GM23338 (cell line): Measurements from ENCODE around the gene MEF2A.

Experiments used
- CREB1 ChIP-seq: fragments of 250-450 bp; sonication (Bioruptor Pico); IDR thresholded peaks from 2 replicates; pipeline ENCODE4 v1.5.0; 2020; ENCODE audit warnings: low read depth, mild to moderate bottlenecking, moderate library complexity
- CTCF ChIP-seq, 2 experiments: fragments of 200-600 bp in 1 of 2; sonication (generic) in 1 of 2; conservative IDR thresholded peaks; 2 replicates each; pipeline versions ENCODE4 v1.5.1 to v1.6.1; 2016 to 2017; ENCODE audit warnings: antibody characterized with exemption in 2 of 2, low read depth in 2 of 2, mild to moderate bottlenecking in 2 of 2, moderate library complexity in 1 of 2
- EZH2 ChIP-seq: fragments of 200-600 bp; sonication (generic); IDR thresholded peaks from one replicate; pipeline ENCODE4 v1.8.0; 2017; ENCODE audit warnings: antibody characterized with exemption, mild to moderate bottlenecking, low read depth; ENCODE audit not compliant: unreplicated experiment
- EZH2phosphoT487 ChIP-seq: fragments of 200-600 bp; sonication (generic); IDR thresholded peaks from one replicate; pipeline ENCODE4 v1.8.1; 2018; ENCODE audit warnings: antibody characterized with exemption; ENCODE audit not compliant: unreplicated experiment
- JUNB ChIP-seq: IDR thresholded peaks from one replicate; pipeline ENCODE4 v1.6.1; 2016; ENCODE audit warnings: antibody characterized with exemption; ENCODE audit not compliant: unreplicated experiment
- POLR2AphosphoS5 ChIP-seq: IDR thresholded peaks from 2 replicates; pipeline ENCODE4 v1.6.1; 2016; ENCODE audit warnings: antibody characterized with exemption, low read depth
- REST ChIP-seq: IDR thresholded peaks from one replicate; pipeline ENCODE4 v1.6.1; 2018; ENCODE audit warnings: antibody characterized with exemption; ENCODE audit not compliant: unreplicated experiment

GRCh38 chr15:99716540-99717095 lies 150.8 kb downstream of the MEF2A start:
- TF ChIP-seq CTCF (conservative IDR thresholded peaks at IDR 0.05; ENCODE audit: low read depth in 2 of 2) (no peak), POLR2AphosphoS5 (no peak), CREB1 (CRISPR knock-in tag) (no peak), EZH2 (no peak), JUNB (no peak), EZH2phosphoT487 (no peak), REST (no peak)
